HG02885 (cell line): ENCODE data around the gene TUBB6.

ENCODE experiments used
- ATAC-seq: cut with Tn5 transposase; IDR thresholded peaks from one replicate; pipeline ENCODE4 v1.9.1; 2021; ENCODE audit warnings: mild to moderate bottlenecking; ENCODE audit not compliant: unreplicated experiment, poor library complexity

The TUBB6 gene

DNA sequence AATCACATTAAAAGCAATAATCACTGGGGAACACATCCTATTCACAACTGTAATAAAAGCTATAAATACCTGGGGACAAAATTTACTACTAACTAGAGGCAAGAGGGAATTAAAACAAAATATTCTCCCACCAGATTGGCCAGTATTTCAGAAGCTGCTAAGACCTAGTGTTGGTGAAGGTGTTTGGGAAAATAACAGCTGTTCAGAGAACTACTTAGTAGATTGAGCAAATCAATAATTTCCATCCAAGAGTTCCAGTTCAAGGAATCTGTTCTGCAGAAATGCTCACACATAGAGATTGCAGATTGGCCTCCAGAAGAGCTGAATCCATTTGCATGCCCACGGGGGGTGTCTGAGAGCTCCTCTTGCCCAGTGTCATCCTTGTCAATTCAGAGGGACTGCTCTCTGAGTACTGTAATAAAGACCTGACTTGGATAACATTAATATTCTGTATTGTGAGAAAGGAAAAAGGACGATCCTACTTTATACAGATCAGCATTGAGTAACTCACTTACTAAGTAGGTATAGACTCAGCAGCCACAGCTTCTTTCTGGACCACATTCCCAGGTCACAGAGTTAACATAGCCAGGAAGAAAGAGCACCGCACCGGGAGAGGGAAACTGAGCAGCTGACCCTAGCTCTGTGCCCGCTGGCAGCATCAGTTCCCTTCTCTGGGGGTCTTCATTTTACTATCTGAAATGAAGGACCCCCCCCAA lies 5.6 kb downstream of the TUBB6 start:
- no peak for ATAC-seq

DNA sequence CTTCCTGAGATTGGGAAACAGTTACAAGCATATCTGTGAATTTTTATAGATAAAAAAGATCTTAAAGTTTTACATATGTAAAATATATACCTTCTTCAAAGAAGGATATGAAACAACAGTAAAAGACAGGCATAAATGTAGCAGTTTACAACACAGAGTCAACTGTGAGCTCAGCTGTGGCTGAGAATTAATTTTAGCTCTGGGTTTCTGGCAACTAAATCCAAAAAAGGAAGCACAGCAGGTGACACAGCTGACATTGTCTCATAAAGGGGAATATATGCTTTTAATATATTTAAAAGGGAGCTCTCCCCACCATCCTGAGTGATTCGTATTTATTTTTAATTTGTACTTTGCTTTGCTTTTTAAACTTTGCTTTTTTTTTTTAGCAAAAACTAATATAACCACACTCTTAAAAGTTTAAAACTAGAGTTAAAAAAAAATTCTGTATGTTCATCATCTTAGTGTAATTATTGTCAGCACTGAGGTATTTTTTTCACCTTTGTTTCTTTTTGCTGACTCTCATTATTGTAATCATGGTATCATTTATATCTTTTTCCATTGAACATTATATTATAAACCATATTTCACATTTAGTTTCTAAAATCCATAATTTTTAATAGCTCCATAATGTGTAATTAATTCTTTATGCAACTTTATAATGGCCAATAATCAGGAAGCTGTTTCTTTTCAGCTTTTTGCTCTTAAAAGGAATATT lies 6.7 kb downstream of the TUBB6 start:
- no peak for ATAC-seq

DNA sequence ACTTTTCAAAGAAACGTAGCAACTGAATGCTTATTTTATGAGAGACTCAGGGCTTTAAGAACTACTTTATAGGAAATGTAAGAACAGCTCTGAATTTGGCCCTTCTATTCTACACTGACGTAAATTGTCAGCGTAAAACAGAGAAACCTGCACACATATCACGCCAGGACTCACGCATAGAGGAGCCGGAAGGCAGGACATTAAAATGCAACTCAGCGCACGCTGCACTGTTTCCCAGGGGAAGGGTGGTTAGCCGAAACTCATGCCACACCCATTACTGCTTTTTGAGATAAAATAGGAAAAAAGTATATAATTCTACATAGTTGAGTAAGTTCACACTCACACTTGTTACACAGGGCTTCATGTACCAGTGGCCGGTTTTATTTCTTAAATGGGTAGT lies 7.4 kb downstream of the TUBB6 start:
- ATAC-seq, result no peak

DNA sequence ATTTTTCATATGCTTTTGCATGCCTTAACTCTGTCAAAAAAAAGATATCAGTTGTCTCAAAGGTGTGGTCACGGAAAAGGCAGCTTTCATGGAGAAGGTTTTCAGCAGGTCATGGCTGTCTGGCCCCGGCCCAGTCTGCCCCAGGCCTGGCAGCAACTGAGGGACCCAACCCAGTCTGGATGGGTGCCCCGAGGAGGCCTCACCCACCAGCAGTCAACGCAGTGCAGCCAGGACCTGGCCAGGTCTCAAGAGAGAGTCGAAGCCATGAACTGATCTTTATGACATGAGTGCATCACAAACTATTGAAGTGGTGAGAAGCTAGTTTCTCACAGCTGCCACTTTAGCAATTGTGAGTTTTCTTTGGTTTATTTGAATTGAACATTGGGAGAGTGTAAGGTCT lies 7.9 kb downstream of the TUBB6 start:
- no peak for ATAC-seq

DNA sequence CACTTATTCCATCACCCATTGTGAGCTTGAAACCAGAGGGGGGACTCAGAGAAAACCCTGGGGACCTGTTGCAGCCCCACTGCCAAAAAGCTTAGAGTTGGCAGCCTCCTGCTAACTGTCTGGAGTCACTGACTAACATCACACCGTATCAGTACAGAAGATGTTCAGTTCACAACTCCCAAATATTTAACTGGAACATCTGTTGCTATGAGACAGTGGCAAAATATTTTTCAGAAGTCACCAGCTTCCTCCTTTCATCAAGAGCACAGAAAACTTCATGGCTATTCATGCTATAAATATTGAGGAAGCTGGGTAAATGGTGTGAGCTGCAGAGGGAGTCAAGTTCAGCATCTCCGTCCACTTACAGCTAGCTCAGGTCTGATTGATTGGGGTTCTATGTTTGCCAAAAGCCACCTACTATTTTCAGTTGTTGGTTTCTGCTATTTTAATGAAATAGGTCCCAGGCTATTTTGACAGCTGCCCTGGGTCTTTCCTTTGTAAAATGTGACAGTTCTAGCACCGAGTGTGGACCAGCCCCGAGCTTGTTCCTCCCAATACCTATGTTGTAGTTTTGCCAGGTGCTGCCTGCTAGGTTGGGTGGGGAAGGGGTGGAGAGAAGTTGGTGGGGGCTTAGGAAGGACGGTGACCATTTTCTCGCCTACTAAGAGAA lies 9.8 kb downstream of the TUBB6 start:
- ATAC-seq, result no peak

DNA sequence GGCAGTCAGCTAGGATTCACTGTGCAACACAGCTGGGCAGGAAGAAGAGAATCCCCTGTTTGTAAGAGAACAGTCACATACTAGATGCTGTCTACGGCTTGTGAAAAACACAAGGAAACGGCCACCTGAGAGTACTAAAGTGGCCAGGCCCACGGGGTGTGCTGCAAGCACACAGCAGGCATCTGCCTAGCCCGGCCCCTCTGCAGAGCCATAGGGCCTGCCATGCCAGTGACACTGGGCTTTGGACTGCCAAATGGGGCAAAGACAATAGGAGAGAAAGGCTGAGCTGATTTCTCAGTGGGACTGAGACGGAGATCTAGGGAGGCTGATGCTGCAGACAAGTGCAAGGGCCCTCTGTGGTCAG lies 10.3 kb downstream of the TUBB6 start:
- ATAC-seq, result no peak

DNA sequence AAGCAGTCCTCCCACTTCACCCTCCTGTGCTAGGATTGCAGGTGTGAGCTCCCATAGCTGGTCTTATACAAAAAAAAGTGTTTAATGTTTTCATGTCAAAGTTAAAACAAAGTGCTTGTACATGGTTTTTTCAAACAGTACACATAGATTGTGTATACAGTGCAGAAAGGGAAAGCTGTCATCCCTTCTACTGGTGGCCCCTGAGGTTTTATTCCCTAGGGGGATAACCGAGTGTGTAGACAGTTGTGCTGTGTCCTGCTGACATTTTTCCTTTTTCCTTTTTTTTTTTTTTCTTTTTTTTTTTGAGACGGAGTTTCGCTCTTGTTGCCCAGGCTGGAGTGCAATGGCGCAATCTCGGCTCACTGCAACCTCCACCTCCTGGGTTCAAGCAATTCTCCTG lies 10.8 kb downstream of the TUBB6 start:
- no peak for ATAC-seq

DNA sequence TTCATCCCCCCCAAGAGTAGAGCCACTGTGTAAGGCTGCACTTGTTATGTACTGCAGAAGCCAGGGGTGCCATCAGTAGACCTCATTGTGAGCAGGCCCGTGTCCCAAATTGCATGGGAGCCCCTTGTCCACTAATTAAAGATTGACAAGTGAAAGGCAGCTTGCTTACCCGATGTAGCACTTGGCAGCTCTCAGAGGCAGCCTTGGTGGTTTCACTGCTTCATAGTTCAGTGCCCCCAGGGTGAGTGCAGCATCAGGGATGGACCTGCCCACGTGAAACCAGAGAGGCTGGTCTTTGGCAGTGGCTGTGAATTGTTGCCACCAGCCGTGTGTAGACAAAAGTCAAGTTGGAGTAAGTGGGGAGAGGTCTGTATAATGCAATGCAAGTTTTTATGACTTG lies 13.3 kb downstream of the TUBB6 start:
- ATAC-seq, result peak; percentile 76

DNA sequence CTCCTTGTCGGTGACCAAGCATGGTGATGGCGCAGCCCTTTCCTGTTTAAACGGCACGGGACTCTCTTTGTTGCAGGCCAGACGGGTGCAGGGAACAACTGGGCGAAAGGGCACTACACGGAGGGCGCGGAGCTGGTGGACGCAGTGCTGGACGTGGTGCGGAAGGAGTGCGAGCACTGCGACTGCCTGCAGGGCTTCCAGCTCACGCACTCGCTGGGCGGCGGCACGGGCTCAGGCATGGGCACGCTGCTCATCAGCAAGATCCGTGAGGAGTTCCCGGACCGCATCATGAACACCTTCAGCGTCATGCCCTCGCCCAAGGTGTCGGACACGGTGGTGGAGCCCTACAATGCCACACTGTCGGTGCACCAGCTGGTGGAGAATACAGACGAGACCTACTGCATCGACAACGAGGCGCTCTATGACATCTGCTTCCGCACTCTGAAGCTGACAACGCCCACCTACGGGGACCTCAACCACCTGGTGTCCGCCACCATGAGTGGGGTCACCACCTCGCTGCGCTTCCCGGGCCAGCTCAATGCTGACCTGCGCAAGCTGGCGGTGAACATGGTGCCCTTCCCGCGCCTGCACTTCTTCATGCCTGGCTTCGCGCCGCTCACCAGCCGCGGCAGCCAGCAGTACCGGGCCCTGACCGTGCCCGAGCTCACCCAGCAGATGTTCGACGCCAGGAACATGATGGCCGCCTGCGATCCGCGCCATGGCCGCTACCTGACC lies 17.1 kb downstream of the TUBB6 start:
- ATAC-seq, result no peak

DNA sequence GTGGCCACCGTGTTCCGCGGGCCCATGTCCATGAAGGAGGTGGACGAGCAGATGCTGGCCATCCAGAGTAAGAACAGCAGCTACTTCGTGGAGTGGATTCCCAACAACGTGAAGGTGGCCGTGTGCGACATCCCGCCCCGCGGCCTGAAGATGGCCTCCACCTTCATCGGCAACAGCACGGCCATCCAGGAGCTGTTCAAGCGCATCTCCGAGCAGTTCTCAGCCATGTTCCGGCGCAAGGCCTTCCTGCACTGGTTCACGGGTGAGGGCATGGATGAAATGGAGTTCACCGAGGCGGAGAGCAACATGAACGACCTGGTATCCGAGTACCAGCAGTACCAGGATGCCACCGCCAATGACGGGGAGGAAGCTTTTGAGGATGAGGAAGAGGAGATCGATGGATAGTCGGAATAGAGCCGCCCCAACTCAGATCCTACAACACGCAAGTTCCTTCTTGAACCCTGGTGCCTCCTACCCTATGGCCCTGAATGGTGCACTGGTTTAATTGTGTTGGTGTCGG lies 17.7 kb downstream of the TUBB6 start:
- ATAC-seq, result no peak

DNA sequence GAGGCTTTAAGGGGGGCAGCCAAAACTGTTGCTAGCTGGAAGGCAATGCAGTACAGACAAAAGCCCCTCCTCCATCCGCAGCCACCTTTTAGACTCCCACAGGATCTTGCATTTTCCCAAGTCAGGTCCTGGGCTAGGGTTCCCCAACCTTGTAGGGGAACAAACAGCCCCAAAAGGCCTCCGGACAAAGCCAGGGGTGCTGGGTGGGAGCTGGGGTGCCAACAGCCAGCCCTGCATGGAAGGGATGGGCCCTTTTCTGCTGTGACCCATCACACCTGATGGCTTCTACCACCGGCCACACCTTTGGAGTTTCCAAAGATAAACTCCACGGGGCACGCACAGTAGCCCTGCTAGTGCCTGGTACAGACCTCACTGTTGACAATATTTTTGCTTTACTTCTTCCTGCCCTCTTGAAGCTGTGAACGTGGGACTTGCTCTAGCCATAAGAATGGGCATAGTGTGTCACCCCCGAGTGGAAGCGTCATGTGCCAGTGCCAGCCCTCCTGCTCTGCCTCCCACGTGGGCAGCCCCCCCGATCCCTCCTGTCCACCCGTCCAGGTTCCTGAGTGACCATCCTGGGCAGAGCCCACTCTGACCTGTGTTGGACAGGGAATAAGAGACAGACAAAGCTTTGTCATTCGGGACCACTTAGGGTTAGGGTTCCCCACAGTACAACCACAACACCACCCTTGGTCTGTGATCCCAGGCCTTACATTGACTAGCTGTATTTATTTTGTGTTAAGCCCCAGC lies 18.8 kb downstream of the TUBB6 start:
- no peak for ATAC-seq

DNA sequence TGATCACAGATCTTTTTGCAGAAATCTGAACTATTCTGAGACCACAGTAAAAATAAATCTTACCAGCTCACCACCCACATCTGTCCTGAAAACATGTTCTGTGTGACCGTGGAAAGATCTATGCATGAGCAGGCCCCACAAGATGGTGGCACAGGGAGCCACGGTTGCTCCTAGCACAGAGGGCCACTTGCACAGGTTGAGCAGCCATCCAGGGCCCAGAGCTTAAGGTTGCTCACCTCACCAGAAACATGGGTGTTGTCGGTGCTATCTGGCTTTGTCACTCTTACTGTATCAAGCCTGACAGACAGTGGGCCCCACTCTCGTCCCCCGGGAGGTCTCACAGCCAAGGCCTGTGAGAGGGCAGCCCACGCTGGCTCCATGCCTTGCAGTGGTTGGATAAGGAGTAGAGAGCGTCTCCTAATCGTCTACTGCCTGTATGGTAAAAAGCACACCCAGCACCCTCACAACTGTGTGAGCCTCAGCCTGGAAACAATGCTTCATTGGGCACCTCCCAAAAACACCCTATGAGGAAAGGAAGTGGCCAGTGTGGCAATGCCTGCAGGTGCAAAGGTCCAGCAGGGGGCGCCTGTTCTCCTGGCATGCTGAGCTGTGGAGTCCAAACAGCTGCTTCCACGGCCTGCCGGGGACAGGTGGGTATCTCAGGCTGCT lies 19.6 kb downstream of the TUBB6 start:
- ATAC-seq, result peak; percentile 82

DNA sequence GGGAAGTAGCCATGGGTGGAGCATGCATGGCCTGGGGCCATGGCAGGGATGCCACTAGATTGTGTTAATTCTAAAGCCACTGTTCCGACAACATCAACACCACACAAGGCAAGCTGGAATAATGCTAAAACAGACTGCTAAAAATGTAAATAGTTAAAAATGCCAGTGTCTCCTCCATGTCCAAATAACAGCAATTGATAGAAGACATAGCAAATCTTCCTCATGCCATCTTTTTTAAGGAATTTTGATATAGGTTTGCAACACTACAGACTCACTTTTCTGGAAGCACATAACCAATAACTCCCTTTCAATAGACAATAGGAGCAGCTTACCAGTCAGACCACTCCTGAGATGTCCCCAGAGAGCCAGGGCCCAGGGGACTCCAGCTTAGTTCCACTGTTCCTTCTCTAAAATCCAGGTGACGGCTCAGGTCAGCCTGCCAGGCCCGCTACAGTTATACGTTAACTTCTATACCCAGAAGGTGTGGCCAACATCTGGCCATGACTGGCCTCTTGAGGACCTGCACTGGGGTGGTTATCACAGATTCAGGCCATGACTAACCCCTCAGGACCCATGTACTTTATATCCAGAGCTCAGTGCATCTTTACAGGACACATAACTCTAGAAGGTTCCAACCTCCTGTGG lies 20.3 kb downstream of the TUBB6 start:
- no peak for ATAC-seq

DNA sequence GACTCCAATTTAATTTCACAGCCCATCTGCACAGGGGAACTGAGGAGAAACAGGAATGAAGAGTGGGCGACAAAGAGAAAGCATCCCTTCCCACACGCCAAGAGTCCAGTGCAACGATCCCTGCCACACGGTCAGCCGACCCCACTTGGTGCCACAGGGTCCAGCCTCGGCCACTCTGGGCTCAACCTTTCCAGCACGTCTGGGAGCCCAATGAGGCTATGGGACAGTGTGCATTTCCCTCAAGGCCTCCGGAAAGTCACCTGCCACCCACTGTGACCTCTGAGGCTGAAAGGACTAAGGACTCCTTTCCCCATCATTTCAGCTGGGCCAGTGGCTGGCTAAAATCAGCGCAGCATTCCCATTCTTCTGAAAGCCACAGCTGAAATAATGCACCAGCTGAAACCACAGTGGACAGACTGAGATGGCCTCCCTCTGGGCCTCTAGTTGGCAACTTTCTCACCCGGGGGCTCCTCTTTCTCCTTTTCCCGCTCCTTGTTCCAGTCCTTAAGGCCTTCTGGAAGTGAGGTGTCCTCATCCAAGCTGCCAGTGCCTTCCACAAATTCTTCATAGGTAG lies 21.2 kb downstream of the TUBB6 start:
- no peak for ATAC-seq

DNA sequence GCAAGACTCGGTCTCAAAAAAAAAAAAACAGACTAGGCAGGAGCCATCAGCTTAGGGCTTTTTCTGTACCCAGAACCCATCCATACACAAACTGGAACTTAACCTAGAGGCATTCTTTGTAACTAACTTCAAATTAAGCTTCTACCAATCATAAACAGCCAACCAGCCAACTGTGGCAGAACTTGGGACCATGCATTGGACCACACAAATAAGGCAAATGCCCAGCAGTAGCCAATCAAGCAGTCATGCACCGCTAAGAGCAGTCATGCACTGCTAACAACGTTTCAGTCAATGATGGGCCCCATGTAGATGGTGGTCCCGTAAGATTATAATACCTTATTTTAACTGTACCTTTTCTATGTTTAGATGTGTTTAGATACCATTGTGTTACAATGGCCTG lies 22.7 kb downstream of the TUBB6 start:
- no peak for ATAC-seq

DNA sequence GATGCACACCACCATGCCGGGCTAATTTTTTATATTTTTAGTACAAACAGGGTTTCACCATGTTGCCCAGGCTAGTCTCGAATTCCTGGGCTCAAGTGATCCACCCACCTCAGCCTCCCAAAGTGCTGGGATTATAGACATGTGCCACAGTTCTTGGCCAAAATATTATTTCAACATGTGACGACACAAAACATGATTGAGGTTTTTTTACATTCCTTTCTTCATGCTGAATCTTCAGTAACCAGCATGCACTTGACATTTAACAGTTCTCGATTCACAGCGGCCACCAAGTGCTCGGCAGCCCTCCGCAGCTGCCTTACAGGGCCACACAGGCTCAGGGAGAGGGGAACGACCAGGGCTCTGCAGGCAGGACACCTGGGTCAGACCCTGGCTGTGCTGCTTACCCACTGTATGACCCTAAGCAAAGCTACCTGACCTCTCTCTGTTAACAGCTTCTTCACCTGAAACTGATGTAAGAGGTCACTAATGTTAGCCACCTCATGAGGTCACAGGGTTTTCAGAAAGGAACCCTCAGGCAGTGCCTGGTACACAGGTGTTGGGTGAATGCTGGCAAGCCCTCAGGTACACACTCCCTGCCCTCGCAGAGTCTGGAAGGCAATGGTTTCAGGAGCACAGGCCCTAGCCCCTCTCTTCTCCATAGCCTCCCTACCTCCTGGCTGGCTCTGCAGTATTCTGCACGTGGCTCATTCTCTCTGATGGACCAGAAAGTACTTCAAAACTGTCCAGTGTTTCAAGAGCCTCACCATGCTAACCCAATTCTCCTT lies 25.7 kb downstream of the TUBB6 start:
- ATAC-seq, result no peak

DNA sequence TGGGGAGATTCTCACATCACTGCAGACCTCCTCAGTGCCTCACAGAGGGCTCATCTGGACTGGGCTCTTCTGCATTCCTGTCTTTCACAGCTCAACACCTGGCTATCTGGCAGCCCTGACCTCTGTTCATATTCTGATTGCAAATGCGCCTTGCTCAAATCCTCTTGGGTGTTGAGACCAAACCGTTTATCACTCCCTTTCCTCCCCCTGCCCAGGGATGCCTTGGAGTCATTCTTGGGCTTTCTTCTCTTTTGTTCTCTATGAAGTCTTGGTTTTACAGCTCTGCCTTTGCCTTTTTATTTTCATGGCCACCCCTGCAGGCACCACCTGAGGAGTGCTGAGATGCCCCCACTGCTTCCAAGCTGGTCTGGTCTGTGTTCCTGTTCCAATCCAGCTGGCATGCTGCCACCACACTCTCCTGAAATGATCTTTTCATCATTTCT lies 26.3 kb downstream of the TUBB6 start:
- ATAC-seq, result no peak

DNA sequence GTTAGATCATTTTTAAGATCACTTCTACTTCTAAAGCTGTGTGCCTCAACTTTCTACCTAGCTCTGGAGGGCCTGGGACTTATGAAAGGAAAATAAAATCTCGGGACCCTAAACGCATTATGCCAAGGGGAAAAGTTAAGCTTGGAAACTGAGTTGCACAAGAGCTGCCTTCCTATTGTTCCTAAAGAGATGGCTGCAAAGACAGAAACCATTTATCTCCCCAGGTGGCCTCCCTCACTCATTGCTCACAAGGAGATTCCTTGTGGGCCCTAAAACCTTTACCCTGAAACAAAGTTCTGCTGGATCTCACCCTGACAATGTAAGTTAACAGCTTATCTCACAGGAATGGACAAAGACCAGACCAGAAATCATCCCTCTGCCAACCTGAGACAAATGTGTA lies 26.8 kb downstream of the TUBB6 start:
- ATAC-seq, result no peak
